ENCODE results near the gene COX8A.
"Not testable (repeated sequence)": the region's sequence is repeated elsewhere in the genome, so short reads cannot be mapped to it uniquely, and the experiment has no call there.

The COX8A gene, protein sequence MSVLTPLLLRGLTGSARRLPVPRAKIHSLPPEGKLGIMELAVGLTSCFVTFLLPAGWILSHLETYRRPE

DNA sequence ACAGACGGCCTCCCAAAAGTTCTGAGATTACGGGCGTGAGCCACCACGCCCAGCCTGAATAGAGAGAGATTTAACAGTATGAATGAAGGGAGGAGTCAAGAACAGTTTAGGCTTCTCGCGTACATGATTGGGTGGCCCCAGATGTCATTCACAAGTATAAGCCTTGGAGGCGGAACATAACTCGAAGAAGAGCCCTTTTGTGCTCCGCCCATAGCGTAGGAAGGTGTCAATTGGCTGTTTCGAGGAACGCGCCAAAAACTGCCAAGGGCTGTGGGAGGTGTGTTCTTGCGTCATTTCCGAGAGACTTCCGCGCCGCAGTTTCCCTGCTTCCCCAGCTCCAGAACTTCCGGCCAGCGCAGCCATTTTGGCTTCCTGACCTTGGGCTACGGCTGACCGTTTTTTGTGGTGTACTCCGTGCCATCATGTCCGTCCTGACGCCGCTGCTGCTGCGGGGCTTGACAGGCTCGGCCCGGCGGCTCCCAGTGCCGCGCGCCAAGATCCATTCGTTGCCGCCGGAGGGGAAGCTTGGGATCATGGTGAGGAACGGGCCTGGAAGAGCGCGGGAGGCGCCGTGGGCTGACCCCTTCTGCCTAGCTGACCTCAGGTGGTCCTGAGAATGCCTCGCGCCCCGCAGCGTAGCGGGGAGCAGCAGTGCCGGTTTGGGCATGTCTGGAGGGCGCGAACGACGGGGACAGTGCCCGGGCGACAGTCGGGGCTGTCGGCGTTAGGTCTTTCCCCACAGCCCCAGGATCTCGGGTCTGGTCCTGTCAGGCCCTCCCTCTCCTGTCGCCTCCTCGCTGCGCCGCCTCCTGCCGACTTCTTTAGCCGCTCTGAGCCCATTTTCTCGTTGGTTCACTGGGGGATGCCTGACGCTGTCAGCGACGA is at the start of gene COX8A:
Gene COX8A (plus strand): TSS at position 362 of the 885 bp plus-strand sequence. CDS start 61 bp downstream, at position 423.
- DNase-seq (ENCODE audit: low read depth, low spot score), result peak; percentile 92

DNA sequence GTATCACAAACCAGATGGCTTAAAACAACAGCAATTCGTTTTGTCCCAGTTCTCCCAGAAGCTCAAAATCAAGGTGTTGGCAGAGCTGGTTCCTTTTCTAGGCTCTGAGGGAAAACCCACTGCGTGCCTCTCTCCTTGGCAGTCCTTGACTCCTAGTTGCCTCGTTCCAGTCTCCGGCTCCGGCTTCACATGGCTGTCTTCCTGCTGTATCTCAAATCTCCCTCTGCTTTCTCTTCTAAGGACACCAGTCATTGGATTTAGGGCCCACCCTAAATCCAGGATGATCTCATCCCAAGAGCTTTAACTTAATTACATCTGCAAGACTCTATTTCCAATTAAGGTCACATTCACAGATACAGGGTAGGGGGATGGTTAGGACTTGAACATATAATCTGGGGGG is 44.8 kb upstream of the COX8A start:
- DNase-seq (ENCODE audit: low read depth, low spot score), result no peak

DNA sequence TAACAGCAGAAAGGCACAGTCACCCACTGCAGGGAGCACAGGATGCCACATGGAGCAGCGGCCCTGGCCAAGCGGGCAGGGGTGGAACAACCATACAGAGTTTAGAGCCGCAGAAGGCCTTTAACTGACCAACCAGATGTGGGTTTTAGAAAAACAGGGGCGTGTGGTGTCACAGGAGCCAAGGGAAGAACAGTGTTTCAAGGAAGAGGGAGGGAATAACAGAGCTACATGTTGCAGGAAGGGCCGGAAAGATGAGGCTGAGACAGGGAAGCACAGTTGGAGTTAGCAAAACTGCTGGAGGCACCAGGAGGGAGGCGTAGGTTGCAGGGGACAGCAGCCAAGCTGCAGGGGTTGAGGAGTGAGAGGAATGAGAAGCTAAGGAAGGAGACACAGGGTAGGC is 43.4 kb upstream of the COX8A start:
- DNase-seq (ENCODE audit: low read depth, low spot score), result no peak

DNA sequence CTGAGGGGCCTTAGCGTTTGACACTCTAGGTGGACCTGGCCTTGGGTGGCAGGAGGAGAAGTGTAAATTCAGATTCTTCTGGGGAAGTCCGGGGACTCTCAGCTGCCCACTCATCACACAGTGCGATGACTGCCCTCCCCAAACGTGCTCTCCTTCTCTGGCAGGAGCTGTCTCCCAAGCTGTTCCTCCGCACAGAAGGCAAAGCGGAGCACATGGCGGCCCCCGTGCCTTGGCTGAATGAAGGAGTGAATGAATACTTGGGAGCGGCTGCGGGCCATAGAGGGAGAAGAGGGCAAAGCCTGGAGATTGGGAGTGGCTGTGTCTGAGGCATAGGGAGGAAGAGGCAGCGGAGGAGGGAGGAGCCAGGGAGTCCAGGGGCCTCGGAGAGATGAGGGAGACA is 42.5 kb upstream of the COX8A start:
- no peak for DNase-seq (ENCODE audit: low read depth, low spot score)

DNA sequence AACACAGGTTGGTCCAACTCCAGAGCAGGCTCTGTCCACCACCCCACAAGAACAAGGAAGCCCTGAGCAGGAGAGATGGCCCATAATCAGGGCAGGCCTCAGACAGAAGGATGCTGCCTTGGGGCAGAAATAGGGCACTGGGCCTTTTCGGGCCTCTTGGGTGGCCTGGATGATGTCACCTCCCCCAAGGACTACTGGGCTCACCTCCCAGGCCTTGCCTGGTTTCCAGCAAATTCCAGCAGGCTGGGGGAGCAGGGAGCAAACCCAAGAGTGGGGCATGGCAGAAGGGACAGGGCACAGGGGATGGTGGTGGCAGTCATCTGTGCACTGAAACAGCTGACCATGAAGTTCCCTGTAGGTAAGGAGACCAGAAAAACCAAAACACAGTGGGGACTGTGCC is 41.0 kb upstream of the COX8A start:
- DNase-seq (ENCODE audit: low read depth, low spot score), result no peak

DNA sequence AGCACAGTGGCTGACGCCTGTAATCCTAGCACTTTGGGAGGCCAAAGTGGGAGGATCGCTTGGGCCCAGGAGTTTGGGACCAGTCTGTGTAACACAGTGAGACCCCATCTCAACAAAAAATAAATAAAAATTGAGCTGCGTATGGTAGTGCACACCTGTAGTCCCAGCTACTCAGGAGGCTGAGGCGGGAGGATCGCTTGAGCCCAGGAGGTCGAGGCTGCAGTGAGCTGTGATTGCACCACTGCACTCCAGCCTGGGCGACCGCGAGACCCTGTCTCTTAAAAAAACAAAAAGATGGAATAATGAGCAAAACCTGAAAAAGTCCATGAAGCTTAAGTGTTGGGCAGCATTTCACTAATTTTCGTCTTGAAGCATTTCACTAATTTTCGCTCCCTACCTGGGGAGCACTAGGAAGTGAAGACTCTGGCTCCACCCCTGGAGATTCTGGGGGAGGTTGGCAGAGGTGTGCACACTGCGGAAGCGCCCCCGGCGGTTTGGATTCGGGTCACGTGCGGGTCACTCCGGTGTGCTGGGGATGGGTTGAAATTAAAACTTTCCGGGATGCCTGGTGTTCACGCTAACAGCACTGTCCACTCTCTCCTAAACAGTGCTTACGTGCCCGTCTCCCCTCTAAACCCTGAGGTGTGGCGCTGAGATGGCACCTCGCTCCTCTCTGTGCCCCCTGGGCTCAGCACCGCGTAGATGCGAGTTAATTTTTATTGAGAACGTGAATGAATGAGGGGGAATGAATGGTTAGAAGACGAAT is 36.5 kb upstream of the COX8A start:
- DNase-seq (ENCODE audit: low read depth, low spot score), result no peak

DNA sequence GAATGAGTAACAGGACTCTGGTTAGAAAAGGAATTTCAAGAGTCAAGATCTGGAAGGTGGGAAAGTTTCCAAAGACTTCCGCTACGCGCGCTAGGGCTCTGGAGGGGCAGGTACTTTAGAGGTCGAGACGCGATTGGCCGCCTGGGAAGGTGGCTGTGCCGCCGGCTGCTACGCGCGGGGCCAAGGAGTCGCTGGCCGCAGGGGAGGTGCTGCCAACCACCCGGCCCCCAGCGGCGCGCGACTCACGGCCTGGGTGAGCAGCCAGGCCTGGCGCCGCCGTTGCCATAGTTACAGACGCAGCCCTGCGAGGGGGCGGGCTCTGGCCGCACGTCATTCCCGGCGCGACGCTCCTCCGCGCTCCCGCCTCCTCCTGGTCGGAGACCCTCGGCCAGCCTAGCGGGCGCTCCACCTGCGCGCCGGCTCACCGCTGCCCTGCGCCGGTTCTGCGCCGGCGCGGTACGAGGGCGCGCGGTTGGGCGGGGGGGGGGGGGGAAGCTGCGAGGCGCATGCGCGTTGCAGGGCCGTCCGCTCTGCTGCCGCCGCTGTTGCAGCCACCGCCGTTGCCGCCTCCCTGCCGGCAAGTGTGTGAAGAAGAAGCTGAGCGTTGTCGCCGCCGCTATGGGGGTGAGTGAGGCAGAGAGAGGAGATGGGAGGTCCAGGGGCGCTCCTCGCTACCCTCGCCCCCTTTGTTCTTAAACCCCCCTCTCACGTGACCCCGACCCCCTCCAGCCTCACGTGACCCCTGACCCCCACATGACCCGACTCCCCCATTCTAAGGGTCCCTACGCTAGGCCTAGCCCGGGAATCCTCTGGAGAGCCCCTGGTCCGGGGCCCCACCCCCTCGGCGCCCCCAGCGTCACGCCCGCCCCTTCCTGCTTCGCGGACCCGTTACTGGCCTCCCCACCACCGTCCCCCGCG is 35.7 kb upstream of the COX8A start, which contains the start of gene NAA40:
Gene NAA40 (plus strand): TSS at position 524 of the 918 bp plus-strand sequence. CDS start 95 bp downstream, at position 619.
- DNase-seq (ENCODE audit: low read depth, low spot score), result peak; percentile 81

DNA sequence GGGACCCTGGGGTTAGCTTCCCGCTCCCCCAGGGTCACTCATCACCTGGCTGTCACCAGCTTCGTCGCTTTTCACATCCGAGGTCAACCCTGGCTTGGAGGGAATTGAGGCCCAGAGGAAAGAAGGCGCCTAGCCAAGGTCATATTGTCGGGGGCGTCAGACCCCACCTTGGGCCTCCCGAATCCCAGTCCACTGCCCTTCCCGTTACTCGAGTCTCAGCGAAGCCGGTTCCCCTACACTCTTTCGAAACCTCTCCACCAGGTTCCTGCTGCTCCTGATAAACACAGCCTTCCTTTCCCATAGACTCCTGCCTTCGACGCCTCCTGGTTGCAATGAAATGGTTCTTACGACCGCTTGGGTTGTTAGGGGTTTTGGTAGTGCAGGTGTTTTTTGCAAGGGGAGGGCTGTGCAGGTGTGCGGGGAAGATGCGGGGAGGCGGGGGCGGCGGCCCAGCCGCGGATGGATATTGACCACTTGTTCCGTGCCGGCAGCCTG is 35.0 kb upstream of the COX8A start:
- no peak for DNase-seq (ENCODE audit: low read depth, low spot score)

DNA sequence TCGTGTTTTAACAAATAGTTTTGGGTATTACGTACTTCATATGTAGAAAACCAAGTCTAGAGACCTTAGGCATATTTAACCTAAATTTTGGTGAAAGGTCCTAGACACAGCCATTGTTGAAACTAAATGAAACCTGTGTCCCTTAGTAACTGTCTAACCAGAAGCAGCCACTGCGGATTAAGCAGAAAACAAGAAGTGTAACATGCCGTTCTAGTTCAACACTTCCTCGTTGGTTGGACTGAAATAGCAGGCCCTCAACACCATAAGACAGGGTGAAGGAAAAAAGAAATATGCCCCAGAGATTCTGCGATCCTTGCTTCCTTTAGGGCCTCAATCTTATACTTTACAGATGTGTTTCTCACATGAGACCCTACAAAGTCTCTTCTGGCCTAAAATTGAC is 33.6 kb upstream of the COX8A start:
- DNase-seq (ENCODE audit: low read depth, low spot score), result no peak

DNA sequence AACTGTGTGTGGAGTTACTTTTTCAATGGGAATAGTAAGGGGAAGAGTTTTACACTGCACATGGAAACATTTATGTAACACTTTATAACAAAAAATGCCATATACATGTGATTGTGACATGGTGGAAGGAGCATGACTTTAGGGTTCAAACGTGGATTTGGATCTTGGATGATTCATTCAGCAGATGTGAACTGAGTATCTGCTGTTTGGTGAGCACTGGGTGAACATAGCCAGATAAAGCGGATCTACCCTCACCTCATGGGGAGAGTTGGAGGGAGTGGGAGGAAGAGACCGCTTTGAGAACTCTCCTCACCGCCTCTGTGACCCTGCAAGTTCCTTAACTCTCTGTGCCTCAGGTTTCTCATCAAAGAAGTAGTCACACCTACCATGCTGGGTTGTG is 32.5 kb upstream of the COX8A start:
- no peak for DNase-seq (ENCODE audit: low read depth, low spot score)

DNA sequence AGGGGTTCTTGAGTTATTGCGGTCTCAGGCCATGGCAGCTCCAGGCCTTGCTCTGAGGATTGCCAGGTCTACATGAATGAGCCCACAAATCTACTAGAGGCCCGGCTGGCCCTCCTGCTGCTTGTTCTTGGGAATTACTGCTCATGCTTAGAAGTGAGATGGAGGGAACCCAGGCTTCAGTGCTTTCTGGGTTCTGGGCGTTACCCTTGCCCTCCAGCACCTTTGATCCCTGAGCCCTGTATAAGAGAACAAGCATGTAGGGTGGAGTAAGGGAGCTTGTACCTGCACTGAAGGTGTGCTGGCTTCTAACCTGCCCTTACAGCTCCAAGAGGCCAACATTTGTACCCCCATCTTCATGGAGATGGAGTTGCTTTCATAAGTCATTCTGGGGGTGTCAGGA is 31.6 kb upstream of the COX8A start:
- no peak for DNase-seq (ENCODE audit: low read depth, low spot score)

DNA sequence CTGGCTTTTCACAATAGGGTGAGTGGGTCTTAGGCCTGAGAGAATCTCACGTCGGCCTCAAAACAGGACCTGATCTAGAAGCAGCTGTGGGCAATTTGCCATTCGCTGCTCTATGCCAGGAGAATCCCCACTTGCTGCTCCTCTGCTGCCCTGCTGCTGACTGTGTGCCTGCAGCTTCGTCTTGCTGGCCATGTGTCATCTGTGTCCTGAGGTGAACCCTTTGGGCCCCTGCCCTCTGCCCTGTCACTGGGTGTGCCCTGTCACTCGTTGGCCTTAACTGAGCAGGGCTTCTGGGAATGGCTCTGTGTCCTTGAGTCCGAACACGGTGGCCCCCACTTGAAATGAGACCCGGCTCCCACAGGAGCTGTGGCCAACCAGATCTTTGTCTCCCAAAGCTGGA is 29.4 kb upstream of the COX8A start:
- DNase-seq (ENCODE audit: low read depth, low spot score), result no peak

DNA sequence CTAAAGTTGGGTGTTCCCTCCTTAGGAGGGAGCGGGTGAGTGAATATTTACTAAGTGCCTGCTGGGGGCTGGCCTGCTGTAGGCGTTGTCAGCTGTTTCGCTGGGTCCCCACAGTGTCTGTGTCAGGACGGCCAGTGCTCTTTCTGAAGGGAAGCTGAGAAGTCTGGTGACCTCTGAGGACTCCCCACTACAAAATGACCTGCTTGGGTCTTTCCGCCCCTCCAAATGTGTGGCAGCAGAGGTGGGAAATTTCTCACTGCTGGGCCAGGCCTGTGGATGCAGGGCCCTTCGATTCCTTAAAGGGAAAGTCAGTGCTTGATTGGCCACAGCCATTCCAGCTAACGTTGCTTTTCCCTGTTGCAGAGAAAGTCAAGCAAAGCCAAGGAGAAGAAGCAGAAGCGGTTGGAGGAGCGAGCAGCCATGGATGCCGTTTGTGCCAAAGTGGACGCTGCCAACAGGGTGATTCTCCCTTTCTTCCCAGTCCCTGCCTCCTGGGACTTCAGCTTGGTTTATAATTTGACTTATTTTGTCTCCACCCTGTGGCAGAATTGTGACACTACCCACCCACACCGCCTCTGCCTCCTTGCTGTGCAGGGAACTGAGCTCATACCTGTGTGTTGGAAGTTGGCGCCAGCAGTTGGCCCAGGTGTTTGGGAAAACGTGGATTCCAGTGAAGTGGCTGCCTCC is 28.8 kb upstream of the COX8A start:
- no peak for DNase-seq (ENCODE audit: low read depth, low spot score)

DNA sequence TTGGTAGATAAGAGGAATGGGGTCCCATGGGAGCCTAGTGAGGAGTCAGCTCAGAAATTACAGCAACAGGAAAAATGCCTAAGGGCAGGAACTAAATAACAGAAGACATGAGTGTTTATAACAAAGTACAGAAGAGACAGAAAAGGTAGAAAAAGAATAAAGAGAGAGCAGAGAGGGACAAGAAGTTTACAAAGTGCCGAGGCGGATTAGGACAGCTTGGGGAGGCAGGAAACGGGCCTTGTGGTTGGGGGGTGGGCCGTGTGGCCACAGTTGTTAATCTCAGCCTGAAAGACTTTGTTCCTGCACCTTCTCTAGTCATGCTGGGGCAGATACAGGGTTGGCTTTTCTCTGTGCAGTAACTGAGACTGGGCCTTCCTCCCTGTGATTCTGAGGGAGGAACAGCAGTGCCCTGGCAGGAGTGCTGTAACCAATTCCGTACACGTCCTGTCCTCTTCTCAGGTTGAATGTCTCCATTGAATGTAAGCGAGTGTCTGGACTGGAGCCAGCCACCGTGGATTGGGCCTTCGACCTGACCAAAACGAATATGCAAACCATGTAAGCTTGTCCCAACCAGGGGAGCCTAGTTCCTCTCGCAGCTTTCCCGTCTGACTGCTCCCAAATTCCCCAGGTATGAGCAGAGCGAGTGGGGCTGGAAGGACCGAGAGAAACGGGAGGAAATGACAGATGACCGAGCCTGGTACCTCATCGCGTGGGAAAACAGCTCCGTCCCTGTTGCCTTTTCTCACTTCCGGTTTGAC is 22.5 kb upstream of the COX8A start:
- DNase-seq (ENCODE audit: low read depth, low spot score), result no peak

DNA sequence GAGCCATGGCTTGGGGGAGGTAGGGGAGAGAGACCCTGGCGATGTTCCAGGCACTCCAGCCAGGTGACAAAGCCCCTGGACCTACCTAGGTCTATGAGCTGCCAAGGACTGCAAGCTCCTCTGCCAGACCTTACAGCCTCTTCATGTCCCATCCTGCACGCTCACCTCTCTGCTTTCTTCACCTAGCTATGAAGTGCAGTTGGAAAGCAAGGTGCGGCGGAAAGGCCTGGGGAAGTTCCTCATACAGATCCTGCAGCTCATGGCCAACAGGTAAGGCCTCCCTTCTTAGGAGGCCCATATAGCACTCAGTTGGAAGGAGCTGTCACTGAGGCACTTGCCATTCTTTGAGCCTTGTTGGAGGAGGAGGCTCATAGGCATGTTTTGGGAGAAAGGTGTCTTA is 21.9 kb upstream of the COX8A start:
- no peak for DNase-seq (ENCODE audit: low read depth, low spot score)

DNA sequence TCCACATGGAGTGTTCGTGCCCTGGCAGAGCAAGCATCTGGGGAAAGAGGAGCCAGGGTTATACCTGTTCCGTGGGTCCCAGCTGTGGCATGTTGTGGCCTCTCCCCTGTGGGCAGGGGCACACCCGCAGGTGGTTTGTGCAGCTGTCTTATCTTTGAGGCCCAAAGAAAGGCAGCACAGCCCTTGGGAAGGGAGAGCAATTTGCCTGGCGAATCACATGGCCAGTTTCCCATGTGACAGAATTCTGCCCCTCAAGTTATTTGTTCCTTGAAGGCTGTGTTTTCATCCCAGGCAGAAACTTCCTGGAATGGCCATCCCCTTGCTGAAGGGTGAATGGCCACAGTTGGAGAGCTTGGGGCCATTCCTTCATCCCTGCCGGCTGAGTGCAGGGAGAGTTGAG is 16.4 kb upstream of the COX8A start:
- DNase-seq (ENCODE audit: low read depth, low spot score), result no peak

DNA sequence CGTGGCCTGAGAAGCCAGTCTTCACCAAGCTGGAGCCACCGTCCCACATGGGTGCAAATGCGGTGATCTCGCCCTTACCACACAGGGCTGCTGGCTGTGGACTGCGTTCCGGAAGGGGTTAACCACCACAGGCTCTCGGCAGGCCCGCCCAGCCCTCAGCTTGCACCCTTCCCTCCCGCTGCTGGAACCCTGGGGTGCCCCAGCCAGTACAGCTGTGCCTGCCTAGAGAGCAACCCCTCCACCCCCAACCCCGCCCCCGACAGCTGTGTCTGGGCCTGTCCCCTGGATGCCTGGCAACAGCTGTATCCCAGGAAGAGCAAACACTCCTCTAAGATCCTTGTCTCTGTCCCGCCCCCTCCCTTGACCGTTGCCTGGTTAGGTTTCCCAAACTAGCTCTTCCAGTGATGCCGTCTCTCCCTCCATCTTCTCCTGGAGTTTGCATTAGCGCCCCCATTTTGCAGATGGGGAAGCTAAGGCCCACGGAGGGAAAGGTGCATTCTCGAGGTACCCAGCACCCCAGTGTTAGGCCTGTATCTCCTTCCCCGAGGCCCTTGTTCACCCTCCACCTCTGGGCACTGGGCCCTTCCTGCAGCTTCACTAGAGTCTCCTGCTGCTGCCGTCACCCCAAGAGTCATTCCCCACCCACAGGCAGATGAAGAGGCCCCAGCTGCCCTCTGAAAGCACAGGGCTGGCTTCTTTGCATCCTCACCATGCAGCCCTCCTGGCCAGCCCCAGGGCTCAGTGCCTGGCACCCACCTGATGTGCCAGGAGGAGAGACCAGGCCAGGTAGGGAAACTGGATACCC is 12.6 kb upstream of the COX8A start:
- no peak for DNase-seq (ENCODE audit: low read depth, low spot score)

DNA sequence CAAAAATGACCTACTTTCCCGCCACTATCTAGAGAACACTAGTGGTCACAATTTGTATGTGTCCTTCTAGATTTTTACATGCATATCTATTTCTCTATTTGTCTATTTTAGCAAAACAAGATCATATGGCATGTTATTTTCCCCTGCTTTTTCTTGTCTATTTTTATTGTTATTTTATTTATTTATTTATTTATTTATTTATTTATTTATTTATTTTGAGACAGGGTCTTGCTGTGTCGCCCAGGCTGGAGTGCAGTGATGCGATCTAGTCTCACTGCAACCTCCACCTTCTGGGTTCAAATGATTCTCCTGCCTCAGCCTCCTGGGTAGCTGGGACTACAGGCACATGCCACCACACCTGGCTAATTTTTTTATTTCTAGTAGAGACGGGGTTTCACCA is 10.5 kb upstream of the COX8A start:
- not testable (repeated sequence) for DNase-seq (ENCODE audit: low read depth, low spot score)

DNA sequence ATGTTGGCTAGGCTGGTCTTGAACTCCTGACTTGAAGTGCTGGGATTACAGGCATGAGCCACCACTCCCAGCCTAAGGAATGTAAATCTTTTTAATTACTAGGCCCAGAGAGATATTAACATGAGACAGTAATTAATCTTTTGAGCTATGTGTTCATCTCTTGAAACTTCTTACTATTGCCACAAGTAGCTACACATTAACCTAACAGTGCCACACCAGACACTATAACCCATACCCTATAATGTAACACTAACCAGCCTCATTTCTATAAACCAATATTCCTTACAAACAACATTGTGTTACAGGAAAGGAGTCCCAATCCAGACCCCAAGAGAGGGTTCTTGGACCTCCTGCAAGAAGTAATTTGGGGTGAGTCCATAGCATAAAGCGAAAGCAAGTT is 8.0 kb upstream of the COX8A start:
- DNase-seq (ENCODE audit: low read depth, low spot score), result no peak
